H1 (cell line): ENCODE data around the gene AFAP1L2. TPM values are rescaled to one million over a fixed set of nuclear protein-coding genes. Genes with fewer than 3 reads are reported as not detected.

ENCODE experiments used
- CTCF ChIA-PET: fragments of 300-600 bp; sonication (Branson Sonifier 250); formaldehyde crosslinking; loops from one replicate; lab custom pipeline; 2021; ENCODE audit not compliant: partially characterized antibody; lab: Charles Lee
- POLR2A ChIA-PET: fragments of 300-600 bp; sonication (Branson Sonifier 250); formaldehyde crosslinking; loops from one replicate; lab custom pipeline; 2021; ENCODE audit warnings: inconsistent platforms; ENCODE audit not compliant: partially characterized antibody; lab: Charles Lee
- DNase-seq, 2 experiments: peaks; one replicate each; pipeline versions ENCODE4 v3.0.0 to v3.0.0-alpha.2; 2010 to 2022; ENCODE audit warnings: low spot score in 2 of 2, low read depth in 1 of 2, mixed read lengths in 1 of 2
- FAIRE-seq: peaks from 2 replicates; lab custom pipeline; 2011; peaks lifted over from hg19 to GRCh38; lab: Jason Lieb, UNC
- H2AFZ ChIP-seq: 2 replicates; pipeline ENCODE4 v1.8.1; 2012; ENCODE audit warnings: low read length, inconsistent platforms
- H2AK5ac ChIP-seq: 2 replicates; pipeline ENCODE4 v1.6.1; 2013; ENCODE audit warnings: low read depth, low read length
- H2BK120ac ChIP-seq: replicated peaks from 2 replicates; pipeline ENCODE3; 2013; ENCODE audit warnings: low read depth, low read length, inconsistent platforms
- H2BK12ac ChIP-seq: 2 replicates; pipeline ENCODE4 v1.6.1; 2013; ENCODE audit warnings: low read depth, low read length
- H2BK15ac ChIP-seq: 2 replicates; pipeline ENCODE4 v1.6.1; 2013; ENCODE audit warnings: low read length
- H2BK20ac ChIP-seq: 2 replicates; pipeline ENCODE4 v1.6.1; 2013; ENCODE audit warnings: low read length
- H2BK5ac ChIP-seq: 2 replicates; pipeline ENCODE4 v1.6.1; 2013; ENCODE audit warnings: low read depth, low read length
- H3K14ac ChIP-seq: 2 replicates; pipeline ENCODE4 v1.6.1; 2013; ENCODE audit warnings: inconsistent platforms; ENCODE audit not compliant: insufficient read length
- H3K18ac ChIP-seq: 2 replicates; pipeline ENCODE4 v1.6.1; 2013; ENCODE audit warnings: low read length; ENCODE audit errors: extremely low read depth
- H3K23ac ChIP-seq: 2 replicates; pipeline ENCODE4 v1.6.1; 2013; ENCODE audit warnings: inconsistent platforms; ENCODE audit not compliant: insufficient read length
- H3K23me2 ChIP-seq: 2 replicates; pipeline ENCODE4 v1.6.1; 2013; ENCODE audit warnings: low read depth, low read length
- H3K27ac ChIP-seq: 2 replicates; pipeline ENCODE4 v1.6.1; 2011; ENCODE audit warnings: low read depth, low read length, inconsistent platforms
- H3K27me3 ChIP-seq, 4 experiments: replicated peaks in 1 of 4; 1 replicate in 1 of 4; 2 replicates in 3 of 4; pipeline versions ENCODE4 v1.6.1 to v1.8.1; 2011 to 2013; ENCODE audit warnings: low read length in 3 of 4, mild to moderate bottlenecking in 3 of 4, inconsistent platforms in 2 of 4, mixed read lengths in 2 of 4, moderate library complexity in 1 of 4; ENCODE audit not compliant: control insufficient read depth in 3 of 4, insufficient read depth in 3 of 4; ENCODE audit errors: extremely low read depth in 1 of 4
- H3K36me3 ChIP-seq, 4 experiments: 2 replicates each; pipeline versions ENCODE4 v1.6.1 to v1.8.1; 2011 to 2013; ENCODE audit warnings: mild to moderate bottlenecking in 4 of 4, low read length in 3 of 4, moderate library complexity in 2 of 4, control low read depth in 1 of 4, inconsistent platforms in 1 of 4; ENCODE audit not compliant: insufficient read depth in 4 of 4, control insufficient read depth in 2 of 4
- H3K4ac ChIP-seq: replicated peaks from 2 replicates; pipeline ENCODE3; 2013; ENCODE audit warnings: low read length, low read depth, mixed read lengths, inconsistent platforms; ENCODE audit not compliant: insufficient read length
- H3K4me1 ChIP-seq, 4 experiments: replicated peaks in 1 of 4; 1 replicate in 1 of 4; 2 replicates in 3 of 4; pipeline versions ENCODE4 v1.6.1 to v1.8.1; 2011 to 2013; ENCODE audit warnings: low read length in 3 of 4, inconsistent platforms in 2 of 4, mixed read lengths in 1 of 4; ENCODE audit not compliant: insufficient read depth in 4 of 4, control insufficient read depth in 3 of 4
- H3K4me2 ChIP-seq, 2 experiments: 2 replicates each; pipeline versions ENCODE4 v1.6.1 to v1.8.1; 2011 to 2013; ENCODE audit warnings: low read depth in 2 of 2, low read length in 2 of 2, control low read depth in 1 of 2, inconsistent platforms in 1 of 2, mild to moderate bottlenecking in 1 of 2; ENCODE audit not compliant: insufficient read depth in 1 of 2
- H3K4me3 ChIP-seq, 4 experiments: fragments of 200-600, 300-600 bp in 1 of 4; sonication (generic), shearing (Covaris generic), sonication (Bioruptor Twin) in 1 of 4; 2 replicates each; pipeline versions ENCODE4 v1.5.1 to v1.8.1; 2011 to 2016; ENCODE audit warnings: low read length in 4 of 4, low read depth in 3 of 4, control low read depth in 2 of 4, inconsistent platforms in 2 of 4, mild to moderate bottlenecking in 2 of 4, mixed read lengths in 1 of 4, moderate library complexity in 1 of 4; ENCODE audit not compliant: insufficient read depth in 2 of 4; ENCODE audit errors: extremely low read depth in 1 of 4
- H3K56ac ChIP-seq: replicated peaks from 2 replicates; pipeline ENCODE3; 2013; ENCODE audit warnings: low read depth, mild to moderate bottlenecking, mixed read lengths, low read length, inconsistent platforms; ENCODE audit not compliant: insufficient read length
- H3K79me1 ChIP-seq: 2 replicates; pipeline ENCODE4 v1.6.1; 2013; ENCODE audit warnings: low read depth, low read length, control low read depth
- H3K79me2 ChIP-seq, 2 experiments: 2 replicates each; pipeline versions ENCODE4 v1.6.1 to v1.8.1; 2012 to 2013; ENCODE audit warnings: low read length in 2 of 2, mild to moderate bottlenecking in 2 of 2, inconsistent platforms in 1 of 2; ENCODE audit not compliant: insufficient read depth in 2 of 2, control insufficient read depth in 1 of 2
- H3K9ac ChIP-seq, 4 experiments: replicated peaks in 1 of 4; 1 replicate in 1 of 4; 2 replicates in 3 of 4; pipeline versions ENCODE4 v1.6.1 to v1.8.1; 2011 to 2013; ENCODE audit warnings: low read depth in 3 of 4, low read length in 3 of 4, control low read depth in 2 of 4, mild to moderate bottlenecking in 2 of 4, moderate library complexity in 2 of 4, inconsistent platforms in 1 of 4; ENCODE audit errors: extremely low read depth in 1 of 4
- H3K9me3 ChIP-seq, 2 experiments: 2 replicates each; pipeline versions ENCODE4 v1.6.1 to v1.8.1; 2012 to 2013; ENCODE audit warnings: mild to moderate bottlenecking in 2 of 2, moderate library complexity in 2 of 2, control low read depth in 1 of 2, inconsistent platforms in 1 of 2, low read depth in 1 of 2, low read length in 1 of 2, mixed read lengths in 1 of 2; ENCODE audit not compliant: insufficient read depth in 2 of 2
- H4K20me1 ChIP-seq, 2 experiments: replicated peaks in 1 of 2; 2 replicates each; pipeline versions ENCODE3 to v1.8.1; 2011 to 2013; ENCODE audit warnings: inconsistent platforms in 2 of 2, low read length in 2 of 2, mild to moderate bottlenecking in 1 of 2; ENCODE audit not compliant: insufficient read depth in 2 of 2, control insufficient read depth in 1 of 2
- H4K5ac ChIP-seq: 2 replicates; pipeline ENCODE4 v1.6.1; 2013; ENCODE audit warnings: low read length, low read depth, mixed read lengths, inconsistent platforms; ENCODE audit not compliant: insufficient read length
- H4K8ac ChIP-seq: 2 replicates; pipeline ENCODE4 v1.8.0; 2013; ENCODE audit warnings: mild to moderate bottlenecking, moderate library complexity, low read length, inconsistent platforms; ENCODE audit not compliant: insufficient read depth; ENCODE audit errors: extremely low read depth
- H4K91ac ChIP-seq: replicated peaks from 2 replicates; pipeline ENCODE3; 2013; ENCODE audit warnings: low read length, mixed read lengths, inconsistent platforms; ENCODE audit not compliant: insufficient read length
- CHD2 ChIP-seq: IDR thresholded peaks from 2 replicates; pipeline ENCODE4 v1.6.1; 2012; ENCODE audit warnings: low read length, improper control_type of control experiment
- WGBS, 2 experiments: shearing (Covaris generic) in 1 of 2; methylation state at CpG; one replicate each; pipeline versions ENCODE4 v1.1.6 to v1.1.7; 2013 to 2015; ENCODE audit warnings: low lambda C conversion rate in 2 of 2, mixed read lengths in 2 of 2, inconsistent platforms in 1 of 2, low coverage in 1 of 2, missing lambda C conversion rate in 1 of 2; ENCODE audit not compliant: insufficient replicate concordance in 2 of 2, insufficient coverage in 1 of 2, insufficient read length in 1 of 2; ENCODE audit errors: extremely low coverage in 1 of 2, missing lambda C conversion rate in 1 of 2; 5-methylcytosine and 5-hydroxymethylcytosine counted together
- polyA plus RNA-seq, 7 experiments: library from polyadenylated mRNA; depleted of rRNA in 3 of 7; stranded (reverse) in 5 of 7; unstranded in 2 of 7; fragments of >200 nt in 5 of 7; fragments of 200-250 nt in 2 of 7; gene quantifications; 1 replicate in 5 of 7; 2 replicates in 1 of 7; 4 replicates in 1 of 7; pipeline versions ENCODE4 v1.2.1 to v1.2.3, GENCODE V29; 2011 to 2013; ENCODE audit warnings: missing spikeins in 2 of 7, mixed read lengths in 2 of 7
- total RNA-seq: library from RNA; stranded (reverse); fragmentation: NEBNext Ultra II Directional; extraction: Animal tissue kit (Norgen Biotek cat#: 25700); gene quantifications from 2 replicates; pipeline ENCODE4 v1.2.1, GENCODE V29; 2021

AFAP1L2 gene
- total and polyA plus RNA-seq, 2 of the 8 experiments (the other 6 are each of a cell fraction or from before 2014, with no cell fraction given), result 3.9 to 6.4 TPM

GRCh38 chr10:114258274-114258840, 145.9 kb downstream of the AFAP1L2 start:
- FAIRE-seq, result no peak
- H2BK15ac ChIP-seq, result no peak overlapping the region
- H3K9me3 ChIP-seq, result 0 out of 4 replicates have a peak, but pooled peaks cover 0 to 2% of the 10 kb centered on the region in 2 experiments
- no peaks in the 10 kb centered on the region for H3K27me3 ChIP-seq
- WGBS, 2 experiments, result 85% methylated on average over 5 of the region's 5 CpGs; no CpG with 5 or more reads in 1 of the 2 experiments
- H2BK20ac ChIP-seq, result no peak overlapping the region
- no peak overlapping the region for H2BK12ac ChIP-seq
- no peak overlapping the region for H4K91ac ChIP-seq
- no peak overlapping the region for H2AK5ac ChIP-seq
- no peak overlapping the region for H3K23ac ChIP-seq
- no peak overlapping the region for H4K5ac ChIP-seq
- no peak for TF ChIP-seq CHD2
- H3K27ac ChIP-seq, result no peak overlapping the region
- H3K4me3 ChIP-seq, result no peak overlapping the region
- no peaks in the 10 kb centered on the region for H3K23me2 ChIP-seq
- H2BK120ac ChIP-seq, result no peak overlapping the region
- DNase-seq, result no peak
- H3K9ac ChIP-seq, result no peak overlapping the region
- no peak overlapping the region for H3K14ac ChIP-seq
- H3K79me1 ChIP-seq, result no peaks in the 10 kb centered on the region; the same call in 1 of the 2 replicates
- H3K18ac ChIP-seq, result no peak overlapping the region
- H3K4me2 ChIP-seq, result no peak overlapping the region
- ChIA-PET CTCF (no interaction called here), POLR2A (no interaction called here)
- no peak overlapping the region for H2AFZ ChIP-seq
- no peaks in the 10 kb centered on the region for H3K4me1 ChIP-seq
- H3K56ac ChIP-seq, result no peak overlapping the region
- H3K79me2 ChIP-seq, result no peaks in the 10 kb centered on the region
- H3K36me3 ChIP-seq, result no peaks in the 10 kb centered on the region
- no peak overlapping the region for H3K4ac ChIP-seq
- no peak overlapping the region for H4K8ac ChIP-seq
- H4K20me1 ChIP-seq, result no peaks in the 10 kb centered on the region
- no peak overlapping the region for H2BK5ac ChIP-seq
